Suppressor macrophage treated with lipopolysaccharide for 1 hour (primary cell): Measurements from ENCODE around the gene PRAMEF5.
"Not testable (repeated sequence)": the region's sequence is repeated elsewhere in the genome, so short reads cannot be mapped to it uniquely, and the experiment has no call there.

Experiments
- DNase-seq, 3 donors: peaks; one replicate each; pipeline ENCODE4 v3.0.0-alpha.2; 2020 to 2022

Gene PRAMEF5

DNA sequence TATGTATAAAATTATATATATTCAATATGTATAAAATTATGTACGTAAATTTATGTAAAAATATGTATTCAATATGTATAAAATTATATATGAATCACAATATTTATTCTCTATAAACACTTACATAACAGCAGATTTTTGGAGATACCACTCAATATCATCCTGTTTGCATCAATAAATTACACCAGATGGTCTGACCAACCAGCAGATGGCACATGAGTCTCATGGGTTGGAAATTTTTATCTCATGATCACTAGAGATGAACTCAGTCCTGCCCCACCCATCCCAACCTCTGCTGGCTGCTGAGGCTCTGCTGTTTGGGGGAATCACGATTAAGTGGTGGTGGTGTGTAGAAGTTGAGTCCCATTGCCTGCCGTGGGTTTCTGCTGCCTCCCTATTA, 25.6 kb downstream of the PRAMEF5 start:
- not testable (repeated sequence) for DNase-seq

DNA sequence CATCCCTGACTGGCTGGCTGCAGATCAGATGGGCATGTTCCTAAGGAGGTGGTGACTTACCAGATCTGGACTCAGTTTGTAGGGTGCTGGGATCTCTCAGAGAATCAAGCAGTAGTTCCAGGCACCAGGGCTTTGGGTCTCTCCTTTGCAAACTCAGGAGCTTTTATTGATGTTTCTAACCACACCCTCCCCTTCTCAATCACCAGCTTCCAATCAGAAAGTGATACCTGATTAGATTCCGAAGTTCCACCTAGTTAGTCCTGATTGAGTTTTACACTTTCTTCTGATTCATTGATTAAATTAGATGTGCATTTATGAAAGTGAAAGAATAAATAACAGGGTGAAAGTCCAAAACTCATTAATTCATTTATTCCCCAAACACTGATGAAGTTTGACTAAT, 31.0 kb downstream of the PRAMEF5 start, which contains the start of gene PRAMEF8:
Gene PRAMEF8, minus strand, starts transcription at position 101 of the 400 bp plus-strand sequence. CDS start 1,046 bp downstream, outside the sequence.
- not testable (repeated sequence) for DNase-seq

DNA sequence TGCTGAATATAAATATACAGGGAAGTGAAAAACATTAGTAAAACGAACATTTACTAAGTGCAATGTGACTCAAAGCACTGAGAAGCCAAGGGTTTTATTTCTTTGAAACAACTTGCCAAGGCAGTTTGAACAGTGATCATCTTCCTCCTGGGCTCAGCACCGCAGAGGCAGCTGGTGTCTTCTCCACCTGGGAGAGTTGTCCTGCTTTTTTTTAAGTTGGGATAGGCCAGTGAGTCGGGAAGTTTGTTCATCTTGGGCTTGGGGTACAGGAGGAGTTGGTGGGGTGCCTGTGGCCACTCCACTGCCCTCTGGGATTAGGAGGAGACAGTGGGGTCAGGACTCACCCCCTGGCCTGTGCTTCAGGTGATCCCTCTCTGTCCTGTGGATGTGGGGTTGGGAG, 35.0 kb downstream of the PRAMEF5 start:
- not testable (repeated sequence) for DNase-seq

DNA sequence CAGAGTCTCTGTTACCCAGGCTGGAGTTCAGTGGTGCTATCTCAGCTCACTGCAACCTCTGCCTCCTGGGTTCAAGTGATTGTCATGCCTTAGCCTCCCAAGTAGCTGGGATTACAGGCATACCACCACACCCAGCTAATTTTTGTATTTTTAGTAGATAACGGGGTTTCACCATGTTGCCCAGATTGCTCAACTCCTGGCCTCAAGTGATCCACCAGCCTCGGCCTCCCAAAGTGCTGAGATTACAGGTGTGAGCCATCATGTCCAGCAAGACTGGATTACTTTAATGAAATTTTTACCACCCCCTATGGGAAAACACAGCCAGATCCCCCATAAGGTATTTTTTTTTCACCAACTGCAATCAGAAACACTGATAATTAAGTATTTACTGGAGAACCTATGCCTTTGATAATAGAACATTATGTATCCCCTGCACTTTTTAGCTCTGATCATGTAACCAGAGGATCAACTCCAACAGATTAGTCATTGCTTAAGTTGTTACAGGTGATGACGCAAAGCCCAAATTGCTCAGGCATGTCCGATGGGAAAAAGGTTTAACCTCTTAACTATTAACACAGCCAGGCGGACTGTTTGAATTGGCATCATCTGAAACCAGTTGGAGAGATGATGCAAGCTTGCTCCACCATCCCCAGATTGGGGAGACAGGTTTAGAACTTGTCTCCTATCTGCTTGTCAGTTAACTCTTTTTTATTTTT, 43.4 kb downstream of the PRAMEF5 start:
- DNase-seq = not testable (repeated sequence)

DNA sequence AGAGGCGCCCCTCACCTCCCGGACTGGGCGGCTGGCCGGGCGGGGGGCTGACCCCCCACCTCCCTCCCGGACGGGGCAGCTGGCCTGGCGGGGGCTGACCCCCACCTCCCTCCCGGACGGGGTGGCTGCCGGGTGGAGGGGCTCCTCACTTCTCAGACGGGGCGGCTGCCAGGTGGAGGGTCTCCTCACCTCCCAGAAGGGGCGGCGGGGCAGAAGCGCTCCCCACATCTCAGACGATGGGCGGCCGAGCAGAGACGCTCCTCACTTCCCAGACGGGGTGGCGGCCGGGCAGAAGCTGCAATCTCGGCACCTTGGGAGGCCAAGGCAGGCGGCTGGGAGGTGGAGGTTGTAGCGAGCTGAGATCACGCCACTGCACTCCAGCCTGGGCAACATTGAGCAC, 44.7 kb downstream of the PRAMEF5 start:
- not testable (repeated sequence) for DNase-seq

DNA sequence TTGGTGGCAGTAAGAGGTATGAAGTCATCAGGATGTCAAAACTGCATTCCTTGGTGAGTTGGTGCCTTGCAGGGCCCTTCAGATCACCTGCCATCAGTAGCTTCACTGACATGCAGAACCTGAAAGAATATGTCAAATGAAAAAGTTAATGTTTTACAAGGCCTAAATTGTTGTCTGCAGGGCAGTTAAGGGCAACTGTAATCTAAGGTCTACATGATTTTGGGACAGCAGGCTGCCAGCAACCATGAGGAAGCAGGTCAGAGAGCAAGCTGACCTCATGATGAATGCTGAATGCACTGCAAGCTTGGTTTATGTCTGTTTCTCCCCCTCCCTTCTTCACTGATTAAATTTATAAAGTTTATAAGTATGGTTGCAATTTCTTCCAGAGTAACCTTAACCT, 48.2 kb downstream of the PRAMEF5 start:
- DNase-seq = not testable (repeated sequence)

DNA sequence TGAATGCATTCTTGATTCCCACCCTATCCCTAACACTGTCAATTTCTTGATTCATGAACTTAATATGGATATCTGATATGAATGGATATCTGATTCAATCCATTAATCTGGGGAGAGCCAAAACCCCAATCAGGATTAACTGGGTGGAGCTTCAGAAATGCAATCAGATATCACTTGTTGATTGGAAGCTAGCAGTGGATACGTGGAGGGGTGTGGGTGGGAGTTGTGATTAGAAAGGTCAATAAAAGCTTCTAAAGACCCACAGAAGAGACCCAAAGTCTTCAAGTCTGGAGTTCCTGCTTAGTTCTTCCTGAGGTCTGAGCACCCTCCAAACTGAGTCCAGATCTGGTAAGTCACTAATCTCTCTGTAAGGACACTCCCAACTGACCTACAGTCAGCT, 49.2 kb downstream of the PRAMEF5 start, which contains the start of gene PRAMEF33:
Gene PRAMEF33, plus strand, starts transcription at position 301 of the 400 bp plus-strand sequence. CDS start 2,416 bp downstream, outside the sequence.
- DNase-seq = not testable (repeated sequence)
